ENCODE data around the gene DNAJB13.
"Not testable (repeated sequence)": the region's sequence is repeated elsewhere in the genome, so short reads cannot be mapped to it uniquely, and the experiment has no call there.

Gene DNAJB13

GRCh38 chr11:73932781-73933180 lies 18.0 kb upstream of the DNAJB13 start:
- Histone ChIP-seq H3K27ac (ENCODE audit: low read length) (no peak overlapping the region), H3K36me3 (ENCODE audit: insufficient read depth, low read depth, low read length) (peaks cover 19% of the 10 kb centered on the region), H3K4me3 (ENCODE audit: low read length) (no peak overlapping the region), H3K4me1 (ENCODE audit: insufficient read depth, low read length) (peaks cover 5% of the 10 kb centered on the region; the same call in 1 of the 2 replicates), H3K9ac (ENCODE audit: low read depth, low read length) (no peak overlapping the region), H3K9me3 (ENCODE audit: insufficient read depth, low read depth, low read length) (no peaks in the 10 kb centered on the region), H3K27me3 (ENCODE audit: insufficient read depth, low read length) (no peaks in the 10 kb centered on the region)

GRCh38 chr11:73936047-73936446 lies 14.8 kb upstream of the DNAJB13 start:
- H3K4me3 ChIP-seq (ENCODE audit: low read length); H3K4me1 ChIP-seq (ENCODE audit: insufficient read depth, low read length); H3K9ac ChIP-seq (ENCODE audit: low read depth, low read length); H3K27ac ChIP-seq (ENCODE audit: low read length); H3K27me3 ChIP-seq (ENCODE audit: insufficient read depth, low read length); H3K36me3 ChIP-seq (ENCODE audit: insufficient read depth, low read depth, low read length): not testable (repeated sequence)
- peaks cover 22% of the 10 kb centered on the region for H3K9me3 ChIP-seq (ENCODE audit: insufficient read depth, low read depth, low read length)

- H3K36me3 ChIP-seq (ENCODE audit: insufficient read depth, low read depth, low read length) = peaks cover 6% of the 10 kb centered on the region; the same call in 1 of the 2 replicates
- no peaks in the 10 kb centered on the region for H3K4me1 ChIP-seq (ENCODE audit: insufficient read depth, low read length)
- no peak overlapping the region for H3K9ac ChIP-seq (ENCODE audit: low read depth, low read length)
- no peak overlapping the region for H3K4me3 ChIP-seq (ENCODE audit: low read length)
- no peak overlapping the region for H3K27ac ChIP-seq (ENCODE audit: low read length)
- H3K27me3 ChIP-seq (ENCODE audit: insufficient read depth, low read length) = no peaks in the 10 kb centered on the region
- peaks cover 28% of the 10 kb centered on the region for H3K9me3 ChIP-seq (ENCODE audit: insufficient read depth, low read depth, low read length)
Measured at GRCh38 chr11:73939096-73939495, 11.7 kb upstream of the DNAJB13 start.

GRCh38 chr11:73940801-73941570 lies 9.8 kb upstream of the DNAJB13 start:
- Histone ChIP-seq H3K4me1 (ENCODE audit: insufficient read depth, low read length) (no peaks in the 10 kb centered on the region), H3K9me3 (ENCODE audit: insufficient read depth, low read depth, low read length) (peaks cover 28% of the 10 kb centered on the region), H3K27ac (ENCODE audit: low read length) (no peak overlapping the region), H3K4me3 (ENCODE audit: low read length) (no peak overlapping the region), H3K27me3 (ENCODE audit: insufficient read depth, low read length) (no peaks in the 10 kb centered on the region), H3K9ac (ENCODE audit: low read depth, low read length) (no peak overlapping the region), H3K36me3 (ENCODE audit: insufficient read depth, low read depth, low read length) (no peaks in the 10 kb centered on the region)

- peaks cover 36% of the 10 kb centered on the region for H3K9me3 ChIP-seq (ENCODE audit: insufficient read depth, low read depth, low read length)
- H3K4me3 ChIP-seq (ENCODE audit: low read length) = no peak overlapping the region
- no peaks in the 10 kb centered on the region for H3K36me3 ChIP-seq (ENCODE audit: insufficient read depth, low read depth, low read length)
- H3K27ac ChIP-seq (ENCODE audit: low read length) = no peak overlapping the region
- no peaks in the 10 kb centered on the region for H3K27me3 ChIP-seq (ENCODE audit: insufficient read depth, low read length)
- H3K9ac ChIP-seq (ENCODE audit: low read depth, low read length) = no peak overlapping the region
- H3K4me1 ChIP-seq (ENCODE audit: insufficient read depth, low read length) = no peaks in the 10 kb centered on the region
Measured at GRCh38 chr11:73942010-73942409, 8.8 kb upstream of the DNAJB13 start.

- no peak overlapping the region for H3K4me3 ChIP-seq (ENCODE audit: low read length)
- H3K36me3 ChIP-seq (ENCODE audit: insufficient read depth, low read depth, low read length) = no peaks in the 10 kb centered on the region
- peaks cover 29% of the 10 kb centered on the region for H3K9me3 ChIP-seq (ENCODE audit: insufficient read depth, low read depth, low read length)
- H3K27ac ChIP-seq (ENCODE audit: low read length) = no peak overlapping the region
- no peaks in the 10 kb centered on the region for H3K4me1 ChIP-seq (ENCODE audit: insufficient read depth, low read length)
- no peaks in the 10 kb centered on the region for H3K27me3 ChIP-seq (ENCODE audit: insufficient read depth, low read length)
- H3K9ac ChIP-seq (ENCODE audit: low read depth, low read length) = no peak overlapping the region
Measured at GRCh38 chr11:73944085-73944484, 6.7 kb upstream of the DNAJB13 start.

- H3K9me3 ChIP-seq (ENCODE audit: insufficient read depth, low read depth, low read length) = peaks cover 22% of the 10 kb centered on the region
- H3K27ac ChIP-seq (ENCODE audit: low read length) = no peak overlapping the region
- no peaks in the 10 kb centered on the region for H3K4me1 ChIP-seq (ENCODE audit: insufficient read depth, low read length)
- H3K4me3 ChIP-seq (ENCODE audit: low read length) = no peak overlapping the region
- H3K36me3 ChIP-seq (ENCODE audit: insufficient read depth, low read depth, low read length) = no peaks in the 10 kb centered on the region
- H3K27me3 ChIP-seq (ENCODE audit: insufficient read depth, low read length) = no peaks in the 10 kb centered on the region
- H3K9ac ChIP-seq (ENCODE audit: low read depth, low read length) = no peak overlapping the region
Measured at GRCh38 chr11:73944901-73945300, 5.9 kb upstream of the DNAJB13 start.

GRCh38 chr11:73945396-73945795 lies 5.4 kb upstream of the DNAJB13 start:
- H3K4me3 ChIP-seq (ENCODE audit: low read length) = no peak overlapping the region

GRCh38 chr11:73946798-73947458 lies 3.9 kb upstream of the DNAJB13 start:
- Histone ChIP-seq H3K4me3 (ENCODE audit: low read length) (no peak overlapping the region), H3K27me3 (ENCODE audit: insufficient read depth, low read length) (no peaks in the 10 kb centered on the region), H3K4me1 (ENCODE audit: insufficient read depth, low read length) (no peaks in the 10 kb centered on the region), H3K9ac (ENCODE audit: low read depth, low read length) (no peak overlapping the region), H3K27ac (ENCODE audit: low read length) (no peak overlapping the region), H3K36me3 (ENCODE audit: insufficient read depth, low read depth, low read length) (no peaks in the 10 kb centered on the region), H3K9me3 (ENCODE audit: insufficient read depth, low read depth, low read length) (peaks cover 11% of the 10 kb centered on the region)

More at GRCh38 chr11:73945396-73945795, 5.4 kb upstream of the DNAJB13 start:
- Histone ChIP-seq H3K27me3 (ENCODE audit: insufficient read depth, low read length) (no peaks in the 10 kb centered on the region), H3K27ac (ENCODE audit: low read length) (no peak overlapping the region), H3K4me1 (ENCODE audit: insufficient read depth, low read length) (no peaks in the 10 kb centered on the region), H3K36me3 (ENCODE audit: insufficient read depth, low read depth, low read length) (no peaks in the 10 kb centered on the region), H3K9ac (ENCODE audit: low read depth, low read length) (no peak overlapping the region), H3K9me3 (ENCODE audit: insufficient read depth, low read depth, low read length) (peaks cover 20% of the 10 kb centered on the region)

- Histone ChIP-seq H3K27ac (ENCODE audit: low read length) (no peak overlapping the region), H3K27me3 (ENCODE audit: insufficient read depth, low read length) (no peaks in the 10 kb centered on the region), H3K9me3 (ENCODE audit: insufficient read depth, low read depth, low read length) (peaks cover 8% of the 10 kb centered on the region), H3K36me3 (ENCODE audit: insufficient read depth, low read depth, low read length) (no peaks in the 10 kb centered on the region), H3K9ac (ENCODE audit: low read depth, low read length) (no peak overlapping the region), H3K4me3 (ENCODE audit: low read length) (no peak overlapping the region), H3K4me1 (ENCODE audit: insufficient read depth, low read length) (no peaks in the 10 kb centered on the region)
Measured at GRCh38 chr11:73949246-73949645, 1.6 kb upstream of the DNAJB13 start.

GRCh38 chr11:73949912-73950311 lies 914 bp upstream of the DNAJB13 start:
- Histone ChIP-seq H3K27me3 (ENCODE audit: insufficient read depth, low read length) (no peaks in the 10 kb centered on the region), H3K4me1 (ENCODE audit: insufficient read depth, low read length) (no peaks in the 10 kb centered on the region), H3K36me3 (ENCODE audit: insufficient read depth, low read depth, low read length) (no peaks in the 10 kb centered on the region), H3K9ac (ENCODE audit: low read depth, low read length) (no peak overlapping the region), H3K9me3 (ENCODE audit: insufficient read depth, low read depth, low read length) (peaks cover 8% of the 10 kb centered on the region), H3K27ac (ENCODE audit: low read length) (no peak overlapping the region), H3K4me3 (ENCODE audit: low read length) (no peak overlapping the region)

- no peak overlapping the region for H3K27ac ChIP-seq (ENCODE audit: low read length)
- peaks cover 3% of the 10 kb centered on the region for H3K9me3 ChIP-seq (ENCODE audit: insufficient read depth, low read depth, low read length)
- H3K4me3 ChIP-seq (ENCODE audit: low read length) = no peak overlapping the region
- H3K27me3 ChIP-seq (ENCODE audit: insufficient read depth, low read length) = no peaks in the 10 kb centered on the region
- H3K36me3 ChIP-seq (ENCODE audit: insufficient read depth, low read depth, low read length) = no peaks in the 10 kb centered on the region
- no peaks in the 10 kb centered on the region for H3K4me1 ChIP-seq (ENCODE audit: insufficient read depth, low read length)
- H3K9ac ChIP-seq (ENCODE audit: low read depth, low read length) = no peak overlapping the region
Measured at GRCh38 chr11:73951797-73952196, 971 bp downstream of the DNAJB13 start.
